Activated CD8-positive, alpha-beta memory T cell treated with anti-CD3 and anti-CD28 coated beads for 1 hour (primary cell): ENCODE results near the gene TULP3.
"Not testable (repeated sequence)": the region's sequence is repeated elsewhere in the genome, so short reads cannot be mapped to it uniquely, and the experiment has no call there.

Source experiments
- DNase-seq, 2 donors: peaks; one replicate each; pipeline ENCODE4 v3.0.0-alpha.2; 2020; ENCODE audit warnings: low read depth in 1 of 2; ENCODE audit errors: extremely low read depth in 1 of 2

TULP3 gene, protein sequence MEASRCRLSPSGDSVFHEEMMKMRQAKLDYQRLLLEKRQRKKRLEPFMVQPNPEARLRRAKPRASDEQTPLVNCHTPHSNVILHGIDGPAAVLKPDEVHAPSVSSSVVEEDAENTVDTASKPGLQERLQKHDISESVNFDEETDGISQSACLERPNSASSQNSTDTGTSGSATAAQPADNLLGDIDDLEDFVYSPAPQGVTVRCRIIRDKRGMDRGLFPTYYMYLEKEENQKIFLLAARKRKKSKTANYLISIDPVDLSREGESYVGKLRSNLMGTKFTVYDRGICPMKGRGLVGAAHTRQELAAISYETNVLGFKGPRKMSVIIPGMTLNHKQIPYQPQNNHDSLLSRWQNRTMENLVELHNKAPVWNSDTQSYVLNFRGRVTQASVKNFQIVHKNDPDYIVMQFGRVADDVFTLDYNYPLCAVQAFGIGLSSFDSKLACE

DNA sequence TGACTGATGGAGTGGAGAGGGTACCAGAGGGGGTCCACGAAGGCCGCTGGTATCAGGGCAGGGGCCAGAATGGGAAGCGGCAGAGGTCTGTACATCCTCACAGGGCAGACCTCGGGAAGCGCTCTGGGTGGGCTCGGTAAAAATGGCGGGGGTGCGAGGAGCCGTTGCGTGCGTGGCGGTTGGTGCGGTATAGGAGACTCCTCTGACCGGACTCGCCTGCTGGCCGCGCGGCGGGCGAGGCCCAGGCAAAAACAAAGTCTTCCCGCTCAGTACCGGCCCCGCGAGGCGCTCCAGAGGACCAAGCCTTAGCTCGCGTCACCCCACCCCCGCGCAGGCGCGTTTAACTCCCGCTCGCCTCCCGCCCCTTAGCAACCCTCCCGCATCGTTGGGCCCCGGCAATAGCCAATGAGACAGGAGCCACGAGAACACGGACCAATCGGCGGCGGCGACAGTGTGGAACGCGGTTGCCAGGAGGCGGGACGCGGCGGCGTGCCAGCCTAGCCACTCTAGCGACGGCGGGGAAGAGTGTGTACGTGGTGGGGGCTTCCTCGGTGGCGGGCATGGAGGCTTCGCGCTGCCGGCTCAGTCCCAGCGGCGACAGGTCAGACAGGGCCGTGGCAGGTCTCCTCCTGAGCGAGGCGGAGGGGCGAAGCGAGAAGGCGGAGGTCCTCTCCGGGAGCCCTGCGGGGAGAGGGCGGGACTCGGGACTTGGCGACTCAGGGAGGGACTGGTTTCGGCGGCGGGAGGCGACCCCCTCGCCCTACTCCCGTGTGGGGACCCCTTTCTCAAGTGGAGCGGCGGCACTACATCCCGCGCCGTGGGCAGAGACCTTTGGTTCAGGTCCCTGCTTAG, at the start of gene TULP3:
TSS of gene TULP3 (plus strand) at position 504 of the 852 bp plus-strand sequence. CDS start at position 561, 57 bp downstream.
- peak; percentile 97 to 98 for DNase-seq

DNA sequence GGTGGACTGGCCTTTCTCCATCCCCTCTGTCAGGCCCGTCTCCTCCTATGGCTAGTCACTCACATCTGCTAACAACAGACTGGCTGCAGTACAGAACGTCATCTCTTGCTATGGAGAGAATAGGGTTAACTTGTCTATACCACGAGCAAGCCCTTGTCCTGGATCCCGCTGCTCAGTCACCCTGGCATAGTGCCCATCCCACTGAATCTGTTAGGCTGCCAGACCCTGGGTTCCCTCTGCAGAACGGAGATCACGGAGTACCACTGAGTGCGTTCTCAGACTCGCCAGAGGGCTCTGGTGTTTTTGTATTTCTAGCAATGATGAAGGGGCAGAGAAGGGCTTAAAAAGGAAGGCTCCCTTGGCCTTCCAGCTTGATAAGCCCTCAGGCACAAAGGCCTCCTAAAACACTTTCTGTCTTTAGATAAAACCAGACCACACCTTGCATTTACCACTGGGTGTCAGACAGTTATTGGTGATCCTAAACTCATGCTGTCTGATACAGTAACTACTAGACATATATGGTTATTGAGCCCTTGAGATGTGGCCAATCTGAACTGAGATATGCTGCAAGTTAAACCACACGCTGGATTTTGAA, 49.5 kb upstream of the TULP3 start:
- DNase-seq = no peak

DNA sequence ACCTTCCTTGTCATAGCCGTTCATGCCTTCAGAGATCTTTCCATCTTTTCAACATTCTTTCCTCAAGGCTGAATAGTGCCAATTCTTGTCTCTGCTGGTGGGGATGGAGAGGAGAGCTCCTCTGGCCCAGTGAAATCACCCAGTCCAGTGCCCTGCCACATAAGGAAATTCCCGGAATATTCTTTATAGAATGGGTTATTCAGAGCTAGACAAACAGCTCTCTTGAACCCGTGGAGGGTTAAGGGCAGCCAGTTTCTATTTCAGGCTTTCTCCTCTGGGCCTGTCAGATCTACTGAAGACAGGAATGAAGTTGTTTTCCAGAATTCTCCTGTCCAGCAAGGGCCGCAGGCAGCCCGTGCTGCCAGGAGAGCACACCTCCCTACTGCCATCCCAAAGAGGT, 47.7 kb upstream of the TULP3 start:
- no peak for DNase-seq

DNA sequence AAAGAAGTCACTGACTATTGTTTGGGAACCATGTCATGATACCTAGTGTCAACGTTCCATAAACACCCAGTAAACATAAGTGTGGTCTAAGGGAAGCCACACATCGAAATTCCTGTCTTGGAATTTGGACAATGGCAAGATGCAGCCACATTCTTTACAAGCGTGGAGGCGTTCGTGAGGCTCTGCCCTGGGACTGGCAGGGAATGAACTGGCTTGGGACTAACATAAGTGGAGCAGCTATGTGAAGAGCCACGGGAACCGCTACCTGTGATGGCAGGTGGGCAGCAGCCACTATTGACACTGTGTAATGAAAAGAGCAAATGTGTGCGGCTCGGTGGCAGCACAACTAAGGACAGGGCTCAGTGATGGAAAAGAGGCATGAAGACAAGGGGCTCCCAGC, 45.9 kb upstream of the TULP3 start:
- no peak for DNase-seq

DNA sequence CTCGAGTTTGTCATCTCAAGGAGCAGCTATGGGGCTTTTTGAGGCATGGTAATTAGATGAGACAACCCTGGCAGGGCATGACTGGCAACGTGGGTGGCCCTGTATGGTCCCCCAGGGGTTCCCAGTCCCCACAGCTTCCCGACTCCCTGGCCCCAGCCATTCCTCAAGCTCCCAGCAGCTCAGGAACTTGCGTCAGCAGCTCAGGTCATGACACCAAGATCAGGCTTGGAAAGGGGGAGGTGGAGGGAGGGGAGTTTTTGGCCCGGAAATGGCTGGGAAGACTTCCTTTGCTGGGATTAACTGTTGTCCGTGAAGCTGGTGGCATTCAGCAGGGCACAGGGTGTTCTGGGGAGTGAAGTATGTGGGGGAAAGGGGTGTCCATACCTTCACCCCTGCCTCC, 45.4 kb upstream of the TULP3 start:
- no peak for DNase-seq

DNA sequence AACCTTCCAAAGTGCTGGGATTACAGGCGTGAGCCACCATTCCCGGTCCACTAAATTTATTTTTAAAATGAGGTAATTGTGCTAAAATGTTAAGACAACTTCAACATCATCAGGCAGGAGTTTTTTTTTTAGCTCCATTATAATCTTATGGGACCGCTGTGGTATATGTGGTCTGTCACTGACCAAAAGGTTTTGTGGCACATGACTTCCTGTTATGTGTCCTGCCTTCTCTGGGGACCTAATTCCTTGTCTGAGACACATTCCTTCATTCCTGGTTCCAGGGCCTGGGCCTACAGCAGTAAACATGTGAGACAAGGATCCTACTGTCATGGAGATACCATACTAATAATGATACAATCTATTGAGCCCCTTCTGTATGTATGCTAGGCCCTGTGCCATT, 38.8 kb upstream of the TULP3 start:
- DNase-seq = no peak

DNA sequence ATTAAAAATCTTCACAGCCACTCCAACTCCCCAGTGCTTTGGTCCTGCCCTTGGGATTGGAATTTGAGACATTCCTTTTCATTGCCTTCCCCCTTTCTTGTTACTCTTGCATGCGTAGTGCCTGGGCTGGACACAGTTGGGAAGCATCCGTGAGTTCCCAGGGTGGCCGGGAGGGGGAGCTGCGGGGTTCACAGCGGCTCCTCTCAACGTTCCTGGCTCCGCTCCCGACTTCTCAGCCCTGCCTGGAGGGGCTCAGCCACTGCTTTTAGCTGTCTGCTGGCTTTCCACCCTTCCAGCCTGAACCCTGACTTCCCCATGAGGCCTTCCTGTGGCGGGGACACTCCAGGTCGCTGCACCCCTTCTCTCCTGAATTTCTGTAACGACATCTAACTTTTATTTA, 37.1 kb upstream of the TULP3 start:
- DNase-seq = peak in 1 of 2 donors; percentile 9

DNA sequence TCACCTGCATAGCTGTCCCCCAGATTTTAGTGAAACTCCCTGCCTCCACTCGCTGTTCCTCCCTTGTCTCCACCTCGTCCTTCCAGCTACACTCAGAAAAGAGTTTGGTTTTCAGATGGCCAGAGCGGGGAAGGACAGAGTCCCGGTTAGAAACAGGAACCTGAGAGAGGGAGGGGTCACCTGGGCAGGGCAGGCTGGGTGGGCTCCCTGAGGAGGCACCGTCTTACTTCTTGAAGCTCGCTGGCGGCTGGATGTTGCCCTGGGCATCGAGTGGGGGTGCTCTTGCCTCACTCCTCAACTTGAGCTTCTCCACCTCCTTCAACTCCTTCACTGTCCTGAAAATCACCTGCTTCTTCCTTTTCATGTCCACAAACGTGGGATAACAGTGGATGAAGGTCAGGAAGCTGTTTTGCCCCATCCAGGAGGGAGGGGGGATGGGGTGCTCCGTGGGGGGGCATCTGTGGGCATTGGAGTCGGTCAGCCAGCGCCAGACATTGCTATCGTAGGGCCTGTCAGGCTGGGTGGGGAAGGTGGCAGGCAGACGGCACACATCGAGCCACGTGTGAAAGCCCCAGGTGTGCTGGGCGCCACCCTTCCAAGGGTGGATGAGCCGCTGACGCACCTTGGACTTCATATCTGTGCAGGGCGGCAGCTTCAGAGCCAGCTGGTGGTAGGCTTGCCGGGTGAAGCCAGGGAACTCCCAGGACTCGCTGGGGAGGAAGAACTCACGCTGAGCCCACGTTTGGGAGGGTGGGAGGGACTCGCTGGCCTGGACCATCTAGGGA, 35.8 kb upstream of the TULP3 start:
- no peak for DNase-seq

DNA sequence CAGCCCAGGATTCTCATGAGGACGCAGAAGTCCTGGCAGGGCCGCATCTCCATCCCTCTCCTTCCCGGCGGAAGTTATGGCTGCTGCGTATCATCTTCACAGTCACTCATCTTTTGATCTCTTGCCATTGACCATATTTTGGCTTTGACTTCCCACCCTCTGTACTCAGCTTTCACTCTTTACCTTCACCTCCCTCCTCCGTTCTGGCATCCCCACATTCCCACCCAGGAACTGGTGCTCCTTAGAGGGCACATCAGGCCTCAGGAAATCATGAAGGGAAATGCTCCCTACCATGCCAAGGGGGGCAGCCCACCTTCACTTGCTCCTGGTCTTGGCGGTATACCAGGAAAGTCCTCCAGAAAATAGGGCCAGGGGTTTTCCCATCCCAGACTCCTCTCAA, 35.1 kb upstream of the TULP3 start:
- DNase-seq = no peak

DNA sequence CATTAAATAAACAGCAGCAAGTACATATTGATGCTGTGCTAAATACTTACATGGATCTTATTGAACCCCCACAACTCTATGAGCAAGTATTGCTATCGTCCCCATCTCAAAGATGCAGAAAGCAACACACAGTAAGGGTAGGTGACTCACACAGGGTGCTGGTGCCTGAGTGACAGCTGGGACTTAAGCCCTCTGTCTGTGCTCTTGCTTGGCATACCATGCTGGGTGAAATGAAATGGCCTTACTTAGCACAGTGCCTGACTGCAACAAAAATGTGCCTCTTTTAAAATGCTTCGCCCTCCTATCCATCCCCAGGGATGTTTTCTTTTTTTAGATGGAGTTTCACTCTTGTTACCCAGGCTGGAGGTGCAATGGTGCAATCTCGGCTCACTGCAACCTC, 34.6 kb upstream of the TULP3 start:
- no peak for DNase-seq

DNA sequence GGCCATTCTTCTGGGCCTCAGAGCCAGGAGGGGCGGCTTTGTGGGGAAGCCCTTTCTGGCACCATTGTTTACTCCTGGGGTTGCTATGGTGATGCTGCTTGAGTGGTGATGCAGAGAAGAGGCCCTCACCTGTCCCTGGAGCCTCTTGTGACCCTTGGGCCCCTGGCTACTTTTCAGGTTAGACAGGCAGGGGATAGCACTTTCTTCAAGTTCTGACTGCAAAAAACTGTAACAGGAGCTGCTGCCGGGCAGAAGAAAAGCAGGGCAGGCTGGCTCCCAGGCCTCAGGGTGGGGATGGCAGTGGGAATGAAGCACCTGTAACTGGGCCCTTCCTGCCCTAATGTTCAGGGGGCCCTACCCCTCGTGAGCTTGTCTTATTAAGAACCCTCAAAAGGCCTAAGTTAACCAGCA, 33.7 kb upstream of the TULP3 start, which contains the start of gene TEX52:
TSS of gene TEX52 (minus strand) at position 19 of the 411 bp plus-strand sequence. CDS start at position 6, 13 bp downstream.
- DNase-seq = no peak

DNA sequence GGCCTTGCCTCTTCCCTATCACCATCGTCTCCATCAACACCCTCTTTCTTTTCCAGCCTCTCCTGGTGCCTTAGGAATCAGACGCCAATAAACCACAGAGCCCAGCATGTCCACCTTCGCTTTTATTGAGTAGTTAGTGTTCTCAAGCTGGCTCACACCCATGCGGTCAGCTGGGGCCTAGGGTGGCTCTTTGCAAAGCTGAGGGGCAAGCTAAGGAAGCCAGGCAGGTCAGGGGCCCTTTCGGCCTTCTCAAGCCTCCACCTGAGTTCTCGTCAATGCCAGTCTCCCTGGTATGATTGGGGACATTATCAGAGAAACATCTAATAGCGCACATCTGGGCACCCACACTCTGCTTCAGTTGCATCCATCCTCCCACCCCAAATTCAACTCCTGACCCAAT, 33.1 kb upstream of the TULP3 start:
- DNase-seq = no peak

DNA sequence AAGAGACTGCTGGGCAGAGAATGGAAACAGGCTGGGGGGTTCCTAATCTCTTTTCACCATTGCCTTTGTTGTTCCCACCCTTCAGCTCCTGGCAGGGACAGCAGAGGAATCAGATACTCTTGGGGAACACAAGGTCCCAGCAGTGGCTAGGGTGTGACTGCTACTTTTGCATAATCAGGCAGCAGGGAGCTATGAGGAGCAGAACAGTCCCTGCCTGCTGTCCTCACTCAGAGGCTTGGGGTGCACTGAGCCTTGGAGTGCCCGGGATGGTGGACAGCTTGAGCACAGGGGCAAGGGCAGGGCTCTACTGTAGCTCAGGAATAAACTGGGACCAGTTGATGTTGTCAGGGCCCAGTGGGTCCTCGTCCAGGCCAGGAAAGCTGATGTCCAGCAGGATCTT, 32.4 kb upstream of the TULP3 start:
- no peak for DNase-seq

DNA sequence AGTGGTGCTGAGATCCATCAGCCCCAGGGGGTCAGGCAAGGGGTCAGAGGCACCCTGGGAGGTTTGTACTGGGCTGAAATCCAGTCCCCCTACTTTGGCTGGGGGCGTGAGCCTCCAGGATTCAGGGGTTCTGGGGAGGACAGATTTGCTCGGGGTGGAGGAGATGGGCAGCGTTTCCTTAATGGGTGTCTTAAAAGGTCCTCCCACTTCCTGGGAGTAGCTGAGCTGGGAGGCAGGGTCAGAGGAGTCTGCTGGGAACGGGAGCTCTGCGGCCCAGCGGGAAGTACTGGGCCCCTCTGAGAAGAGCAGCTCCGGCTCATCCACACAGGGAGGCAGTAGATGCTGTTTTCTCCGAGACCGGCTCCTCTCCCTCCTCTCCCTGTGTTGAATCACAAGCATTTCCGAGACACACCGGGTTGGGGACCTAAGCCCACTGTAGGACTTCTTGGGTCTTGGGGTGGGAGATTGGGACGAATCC, 31.7 kb upstream of the TULP3 start:
- no peak for DNase-seq

DNA sequence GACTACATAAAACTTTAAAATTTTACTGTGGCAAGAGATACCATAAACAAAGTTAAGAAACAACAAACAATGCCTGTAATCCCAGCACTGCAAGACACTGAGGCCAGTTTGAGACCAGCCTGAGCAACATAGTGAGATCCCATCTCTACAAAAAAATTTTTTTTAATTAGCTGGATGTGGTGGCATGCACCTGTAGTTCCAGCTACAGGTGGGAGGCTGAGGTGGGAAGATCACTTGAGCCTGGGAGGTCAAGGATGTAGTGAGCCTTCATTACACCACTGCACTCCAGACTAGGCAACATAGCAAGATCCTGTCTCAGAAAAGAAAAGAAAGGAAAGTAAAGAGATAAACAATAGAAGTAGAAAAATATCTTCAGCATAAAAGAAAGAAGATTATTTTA, 30.5 kb upstream of the TULP3 start:
- no peak for DNase-seq

DNA sequence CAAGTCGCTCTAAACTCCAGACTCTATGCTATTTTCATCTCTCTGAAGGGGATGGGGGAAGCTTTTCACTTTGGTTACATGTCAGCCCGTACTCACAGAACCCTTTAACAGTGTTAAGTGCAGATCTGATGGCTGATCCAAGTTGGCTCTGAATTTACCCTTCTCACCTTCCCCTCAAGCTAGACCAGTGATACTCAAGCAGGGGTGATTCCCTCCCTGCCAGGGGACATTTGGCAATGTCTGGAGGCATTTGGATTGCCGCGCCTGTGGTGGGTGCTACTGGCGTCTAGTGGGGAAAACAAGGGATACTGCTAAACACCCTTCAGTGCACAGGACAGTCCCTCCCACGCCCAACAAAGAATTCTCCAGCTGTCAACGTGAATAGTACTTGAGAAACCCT, 27.8 kb upstream of the TULP3 start:
- DNase-seq = no peak

DNA sequence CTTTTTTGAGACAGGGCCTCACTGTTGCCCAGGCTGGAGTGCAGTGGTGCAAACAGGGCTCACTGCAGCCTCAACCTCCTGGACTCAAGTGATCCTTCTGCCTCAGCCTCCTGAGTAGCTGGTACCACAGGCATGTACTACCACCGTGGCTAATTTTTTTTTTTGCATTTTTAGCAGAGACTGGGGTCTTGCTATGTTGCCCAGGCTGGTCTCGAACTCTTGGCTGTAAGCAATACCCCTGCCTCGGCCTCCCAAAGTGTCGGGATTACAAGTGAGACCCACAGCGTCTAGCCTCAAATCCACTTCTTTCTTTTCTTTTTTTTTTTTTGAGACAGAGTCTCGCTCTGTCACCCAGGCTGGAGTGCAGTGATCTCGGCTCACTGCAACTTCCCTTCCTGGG, 27.3 kb upstream of the TULP3 start:
- not testable (repeated sequence) for DNase-seq

DNA sequence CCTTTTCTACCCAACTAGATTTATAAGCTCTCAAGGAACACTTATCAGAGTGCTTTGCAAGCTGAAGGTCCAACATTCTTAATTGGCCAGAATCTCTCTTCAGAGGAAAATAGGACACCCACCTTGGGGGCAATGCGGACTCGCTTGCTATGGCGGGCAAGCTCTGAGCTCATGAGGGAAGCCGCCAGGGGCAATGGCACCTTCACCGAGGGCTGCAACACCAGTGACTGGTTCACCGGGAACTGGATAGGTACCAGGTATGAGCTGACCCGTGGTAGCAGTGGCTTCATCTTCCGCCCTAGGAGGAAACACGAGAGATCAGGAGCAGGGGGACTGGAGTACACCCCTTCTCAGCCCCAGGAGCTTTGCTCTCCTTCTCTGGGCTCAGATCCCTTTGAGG, 26.5 kb upstream of the TULP3 start:
- DNase-seq = no peak

DNA sequence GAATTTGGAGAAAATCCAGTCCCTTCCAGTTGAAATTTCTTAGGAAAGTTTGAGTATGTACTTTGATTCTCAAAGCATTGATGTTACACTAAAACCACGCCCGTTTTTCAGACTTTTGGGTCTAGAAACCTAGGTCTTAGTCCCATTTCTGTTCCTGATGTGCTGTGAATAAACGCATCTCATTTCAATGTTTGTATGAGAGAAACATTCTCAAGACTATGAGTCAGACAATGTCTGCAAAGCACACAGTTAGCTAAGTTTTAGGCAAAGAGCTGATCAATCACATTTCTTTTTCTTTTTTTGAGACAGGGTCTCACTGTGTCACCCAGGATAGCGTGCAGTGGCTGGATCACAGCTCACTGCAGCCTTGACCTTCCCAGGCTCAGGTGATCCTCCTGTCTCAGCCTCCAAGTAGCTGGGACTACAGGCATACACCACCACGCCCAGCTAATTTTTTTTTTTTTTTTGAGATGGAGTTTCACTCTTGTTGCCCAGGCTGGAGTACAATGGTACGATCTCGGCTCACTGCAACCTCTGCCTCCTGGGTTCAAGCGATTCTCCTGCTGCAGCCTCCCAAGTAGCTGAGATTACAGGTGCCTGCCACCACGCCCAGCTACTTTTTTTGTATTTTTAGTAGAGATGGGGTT, 21.6 kb upstream of the TULP3 start:
- DNase-seq = not testable (repeated sequence)

DNA sequence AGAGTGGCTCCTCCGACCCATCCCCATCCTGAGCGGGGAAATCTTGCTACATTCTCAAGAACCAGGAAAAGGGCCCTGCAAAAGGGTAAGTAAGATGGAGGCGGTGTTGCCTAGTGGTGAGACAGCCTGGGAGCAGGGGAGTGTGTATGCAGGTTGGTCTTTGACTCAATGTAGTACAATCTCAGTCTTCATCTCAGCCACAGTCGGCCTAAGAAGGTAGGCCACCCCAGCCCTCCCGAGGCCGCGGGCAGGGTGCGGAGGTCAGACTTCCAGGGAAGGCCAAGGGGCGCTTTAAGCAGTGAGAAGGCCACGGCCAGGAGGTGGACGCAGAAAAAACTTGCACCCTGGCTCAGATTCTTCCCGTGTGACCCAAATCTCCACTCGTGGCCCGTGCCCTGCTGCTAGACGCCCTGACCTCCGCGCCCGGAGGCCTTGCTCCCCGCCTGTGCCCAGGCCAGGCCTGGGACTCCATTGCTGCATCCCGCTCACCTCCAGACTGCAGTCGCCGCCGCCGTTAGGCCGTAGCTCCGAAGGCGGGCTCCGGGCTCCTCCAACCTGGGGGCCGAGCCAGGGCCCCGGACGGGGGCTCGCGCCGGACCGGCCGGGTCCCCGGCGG, 14.2 kb upstream of the TULP3 start:
- no peak for DNase-seq
